CD4-positive, alpha-beta T cell treated with Interleukin-4 for 1 hour (primary cell): Measurements from ENCODE around the gene FGF14.
"Not testable (repeated sequence)": the region's sequence is repeated elsewhere in the genome, so short reads cannot be mapped to it uniquely, and the experiment has no call there.

ENCODE experiments used
- DNase-seq, 2 donors: peaks; one replicate each; pipeline ENCODE4 v3.0.0-alpha.2; 2020 to 2022

Gene FGF14

GRCh38 chr13:102122147-102122546 is 279.7 kb downstream of the FGF14 start:
- DNase-seq = no peak

- no peak for DNase-seq
Observed at GRCh38 chr13:102117175-102117831, 284.5 kb downstream of the FGF14 start.

GRCh38 chr13:102103469-102103868 is 298.4 kb downstream of the FGF14 start:
- no peak for DNase-seq

GRCh38 chr13:102100234-102100633 is 301.6 kb downstream of the FGF14 start:
- DNase-seq = no peak

- no peak for DNase-seq
Observed at GRCh38 chr13:102097708-102098107, 304.1 kb downstream of the FGF14 start.

- DNase-seq = not testable (repeated sequence)
Observed at GRCh38 chr13:102093288-102093687, 308.6 kb downstream of the FGF14 start.

- no peak for DNase-seq
Observed at GRCh38 chr13:102091231-102091630, 310.6 kb downstream of the FGF14 start.

- no peak for DNase-seq
Observed at GRCh38 chr13:102090532-102090931, 311.3 kb downstream of the FGF14 start.

- DNase-seq = no peak
Observed at GRCh38 chr13:102089722-102090121, 312.1 kb downstream of the FGF14 start.

GRCh38 chr13:102089177-102089576 is 312.7 kb downstream of the FGF14 start:
- DNase-seq = no peak

- no peak for DNase-seq
Observed at GRCh38 chr13:102073251-102073650, 328.6 kb downstream of the FGF14 start.

- DNase-seq = no peak
Observed at GRCh38 chr13:102071711-102072110, 330.1 kb downstream of the FGF14 start.

GRCh38 chr13:102068323-102068722 is 333.5 kb downstream of the FGF14 start:
- DNase-seq = not testable (repeated sequence)

GRCh38 chr13:102055090-102055779 is 346.6 kb downstream of the FGF14 start:
- no peak for DNase-seq

GRCh38 chr13:102049853-102050252 is 352.0 kb downstream of the FGF14 start:
- no peak for DNase-seq

GRCh38 chr13:102045731-102046130 is 356.1 kb downstream of the FGF14 start:
- no peak for DNase-seq

- no peak for DNase-seq
Observed at GRCh38 chr13:102042746-102043145, 359.1 kb downstream of the FGF14 start.

GRCh38 chr13:102041544-102041943 is 360.3 kb downstream of the FGF14 start:
- no peak for DNase-seq

GRCh38 chr13:102040812-102041211 is 361.0 kb downstream of the FGF14 start:
- DNase-seq = no peak

GRCh38 chr13:102039264-102039663 is 362.6 kb downstream of the FGF14 start:
- DNase-seq = no peak

GRCh38 chr13:102038787-102039186 is 363.1 kb downstream of the FGF14 start:
- no peak for DNase-seq

- DNase-seq = no peak
Observed at GRCh38 chr13:102035969-102036368, 365.9 kb downstream of the FGF14 start.

GRCh38 chr13:102033857-102034331 is 368.0 kb downstream of the FGF14 start:
- no peak for DNase-seq

- no peak for DNase-seq
Observed at GRCh38 chr13:102033386-102033785, 368.5 kb downstream of the FGF14 start.

- DNase-seq = no peak
Observed at GRCh38 chr13:102028868-102029267, 373.0 kb downstream of the FGF14 start.
